ENCODE measurements around the gene GRIK4. TPM values are rescaled to one million over a fixed set of nuclear protein-coding genes. Genes with fewer than 3 reads are reported as not detected.

Gene GRIK4
- total and polyA plus RNA-seq, 2 donors (not counting 3 experiments of a cell fraction or from before 2014, with no cell fraction given): 0.81 to 1.6 TPM

DNA sequence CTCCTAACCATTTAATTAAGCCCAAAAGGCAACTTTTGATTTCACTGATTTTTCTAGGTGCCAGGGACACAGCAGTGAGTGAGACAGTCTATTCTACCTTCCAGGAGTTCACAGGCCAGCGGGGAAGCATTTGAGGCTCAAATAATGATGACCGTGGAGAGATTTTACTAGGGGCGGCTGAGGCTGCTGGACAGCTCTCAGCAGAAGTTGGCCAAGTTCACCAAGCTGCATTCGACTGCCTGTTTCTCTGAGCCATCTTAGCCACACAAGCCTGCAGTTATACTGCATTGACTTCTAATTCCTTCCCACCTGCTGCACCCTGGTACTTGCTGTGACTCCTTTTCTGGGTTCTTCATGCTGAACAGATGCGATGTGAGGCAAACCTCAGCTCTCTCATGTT, 343.4 kb downstream of the GRIK4 start:
- FAIRE-seq: no peak
- Histone ChIP-seq H3K36me3 (ENCODE audit: control insufficient read depth in 2 of 2, extremely low read depth in 1 of 2, insufficient read depth in 2 of 2, low read length in 2 of 2) (no peaks in the 10 kb centered on the region), H3K9ac (replicated peaks; ENCODE audit: extremely low read depth, insufficient read depth, low read length) (no peak overlapping the region), H3K4me3 (replicated peaks in 1 of 3; ENCODE audit: insufficient read depth in 1 of 3, low read depth in 1 of 3, low read length in 3 of 3) (no peak overlapping the region), H3K27ac (ENCODE audit: insufficient read depth, low read depth, low read length) (no peak overlapping the region), H3K9me3 (replicated peaks; ENCODE audit: control insufficient read depth, insufficient read depth, low read length) (no peaks in the 10 kb centered on the region), H4K20me1 (replicated peaks; ENCODE audit: control insufficient read depth, extremely low read depth, insufficient read depth, low read length) (no peaks in the 10 kb centered on the region), H3K79me2 (ENCODE audit: control insufficient read depth, insufficient read depth, low read length) (no peaks in the 10 kb centered on the region), H3K9me1 (replicated peaks; ENCODE audit: control insufficient read depth, extremely low read depth, insufficient read depth, low read length) (no peaks in the 10 kb centered on the region), H3K4me2 (ENCODE audit: insufficient read depth, low read length) (no peak overlapping the region), H3K27me3 (ENCODE audit: control insufficient read depth in 2 of 2, insufficient read depth in 2 of 2, low read length in 2 of 2) (no peaks in the 10 kb centered on the region), H3K4me1 (ENCODE audit: control insufficient read depth, extremely low read depth, insufficient read depth, low read length) (no peaks in the 10 kb centered on the region), H2AFZ (ENCODE audit: low read depth, low read length) (no peak overlapping the region)
- ChIA-PET CTCF (interaction anchor here (1.2 kb wide), 1 partner anchor 12 kb away, joined by 3 read pairs; no protein-coding TSS in a partner anchor), POLR2A (no interaction called here)
- no TSS peak for BruUV-seq (replicated peaks)
- intact Hi-C loops (cut with micrococcal nuclease): no loop called here
- DNase-seq (ENCODE audit: low read depth, low spot score): no peak
- TF ChIP-seq GATA2 (IDR thresholded peaks at IDR 0.05; ENCODE audit: insufficient read depth, insufficient read length, low read depth, low read length) (no peak), JUN (IDR thresholded peaks at IDR 0.05; ENCODE audit: borderline replicate concordance, insufficient read depth, insufficient read length, low read depth) (no peak), EZH2 (IDR thresholded peaks at IDR 0.05; ENCODE audit: borderline replicate concordance, low read depth, low read length, severe bottlenecking) (no peak), POLR2A (IDR thresholded peaks at IDR 0.05; ENCODE audit: low read depth, low read length) (no peak), POLR2AphosphoS5 (IDR thresholded peaks at IDR 0.05; ENCODE audit: insufficient read depth, low read depth, low read length) (no peak), MYC (IDR thresholded peaks at IDR 0.05; ENCODE audit: low read depth, low read length) (no peak), FOS (IDR thresholded peaks at IDR 0.05; ENCODE audit: borderline replicate concordance, insufficient read depth, low read length) (no peak)
- TF ChIP-seq, protein P1, sequence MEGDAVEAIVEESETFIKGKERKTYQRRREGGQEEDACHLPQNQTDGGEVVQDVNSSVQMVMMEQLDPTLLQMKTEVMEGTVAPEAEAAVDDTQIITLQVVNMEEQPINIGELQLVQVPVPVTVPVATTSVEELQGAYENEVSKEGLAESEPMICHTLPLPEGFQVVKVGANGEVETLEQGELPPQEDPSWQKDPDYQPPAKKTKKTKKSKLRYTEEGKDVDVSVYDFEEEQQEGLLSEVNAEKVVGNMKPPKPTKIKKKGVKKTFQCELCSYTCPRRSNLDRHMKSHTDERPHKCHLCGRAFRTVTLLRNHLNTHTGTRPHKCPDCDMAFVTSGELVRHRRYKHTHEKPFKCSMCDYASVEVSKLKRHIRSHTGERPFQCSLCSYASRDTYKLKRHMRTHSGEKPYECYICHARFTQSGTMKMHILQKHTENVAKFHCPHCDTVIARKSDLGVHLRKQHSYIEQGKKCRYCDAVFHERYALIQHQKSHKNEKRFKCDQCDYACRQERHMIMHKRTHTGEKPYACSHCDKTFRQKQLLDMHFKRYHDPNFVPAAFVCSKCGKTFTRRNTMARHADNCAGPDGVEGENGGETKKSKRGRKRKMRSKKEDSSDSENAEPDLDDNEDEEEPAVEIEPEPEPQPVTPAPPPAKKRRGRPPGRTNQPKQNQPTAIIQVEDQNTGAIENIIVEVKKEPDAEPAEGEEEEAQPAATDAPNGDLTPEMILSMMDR (IDR thresholded peaks at IDR 0.05; ENCODE audit: extremely low read depth in 1 of 2, insufficient read depth in 1 of 2, low read depth in 1 of 2, low read length in 2 of 2): no peak
- TF ChIP-seq, protein P2, sequence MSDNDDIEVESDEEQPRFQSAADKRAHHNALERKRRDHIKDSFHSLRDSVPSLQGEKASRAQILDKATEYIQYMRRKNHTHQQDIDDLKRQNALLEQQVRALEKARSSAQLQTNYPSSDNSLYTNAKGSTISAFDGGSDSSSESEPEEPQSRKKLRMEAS (IDR thresholded peaks at IDR 0.05; ENCODE audit: insufficient read depth, insufficient read length): no peak
- dilution Hi-C loops (cut with MboI; ENCODE audit: extremely low pct_ligation_motif_present, low sequenced_read_pairs): no loop called here
